NB4 (cell line): ENCODE data around the gene CPA3.

Source experiments
- MYC ChIP-seq: IDR thresholded peaks from 2 replicates; pipeline ENCODE4 v1.6.1; 2011; ENCODE audit warnings: low read depth, low read length
- TF ChIP-seq, protein P1 (sequence below): IDR thresholded peaks from one replicate; pipeline ENCODE4 v1.5.1; 2012; ENCODE audit warnings: low read depth, low read length

DNA sequence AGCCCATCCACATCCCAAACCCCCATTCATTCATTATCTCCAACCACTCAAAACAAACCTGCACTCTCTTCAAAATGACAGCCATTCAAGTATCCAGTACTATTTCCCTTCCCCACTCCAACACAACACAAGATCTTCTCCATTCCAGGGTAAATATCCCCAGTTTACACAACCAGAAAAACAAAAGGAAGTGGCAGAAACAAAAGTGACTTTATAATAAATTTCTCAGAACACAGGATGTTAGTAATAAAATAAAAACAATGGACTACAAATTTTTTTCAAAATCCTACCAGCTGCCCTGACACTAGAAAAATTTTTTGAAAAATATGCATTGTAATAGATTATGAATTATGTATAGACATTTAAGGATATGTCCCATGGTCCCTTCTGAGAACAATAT is 14.2 kb downstream of the CPA3 start:
- TF ChIP-seq MYC = no peak
- TF ChIP-seq, protein P1, sequence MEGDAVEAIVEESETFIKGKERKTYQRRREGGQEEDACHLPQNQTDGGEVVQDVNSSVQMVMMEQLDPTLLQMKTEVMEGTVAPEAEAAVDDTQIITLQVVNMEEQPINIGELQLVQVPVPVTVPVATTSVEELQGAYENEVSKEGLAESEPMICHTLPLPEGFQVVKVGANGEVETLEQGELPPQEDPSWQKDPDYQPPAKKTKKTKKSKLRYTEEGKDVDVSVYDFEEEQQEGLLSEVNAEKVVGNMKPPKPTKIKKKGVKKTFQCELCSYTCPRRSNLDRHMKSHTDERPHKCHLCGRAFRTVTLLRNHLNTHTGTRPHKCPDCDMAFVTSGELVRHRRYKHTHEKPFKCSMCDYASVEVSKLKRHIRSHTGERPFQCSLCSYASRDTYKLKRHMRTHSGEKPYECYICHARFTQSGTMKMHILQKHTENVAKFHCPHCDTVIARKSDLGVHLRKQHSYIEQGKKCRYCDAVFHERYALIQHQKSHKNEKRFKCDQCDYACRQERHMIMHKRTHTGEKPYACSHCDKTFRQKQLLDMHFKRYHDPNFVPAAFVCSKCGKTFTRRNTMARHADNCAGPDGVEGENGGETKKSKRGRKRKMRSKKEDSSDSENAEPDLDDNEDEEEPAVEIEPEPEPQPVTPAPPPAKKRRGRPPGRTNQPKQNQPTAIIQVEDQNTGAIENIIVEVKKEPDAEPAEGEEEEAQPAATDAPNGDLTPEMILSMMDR = no peak
